Glutamatergic neuron (in vitro differentiated cells): ENCODE results near the gene STRA6. TPM values are rescaled to one million over a fixed set of nuclear protein-coding genes. Genes with fewer than 3 reads are reported as not detected.

ENCODE experiments used
- DNase-seq: peaks from one replicate; pipeline ENCODE4 v3.0.0; 2022
- H3K27ac Mint-ChIP-seq: one replicate; pipeline ENCODE4 v1.8.0; 2020; ENCODE audit warnings: mild to moderate bottlenecking, mixed read lengths, inconsistent platforms; ENCODE audit not compliant: unreplicated experiment
- H3K27me3 Mint-ChIP-seq: one replicate; pipeline ENCODE4 v1.8.0; 2020; ENCODE audit warnings: mild to moderate bottlenecking, moderate library complexity, mixed read lengths, inconsistent platforms; ENCODE audit not compliant: unreplicated experiment
- H3K36me3 Mint-ChIP-seq: one replicate; pipeline ENCODE4 v1.8.0; 2020; ENCODE audit warnings: mild to moderate bottlenecking, mixed read lengths, inconsistent platforms; ENCODE audit not compliant: unreplicated experiment
- H3K4me1 Mint-ChIP-seq: one replicate; pipeline ENCODE4 v1.8.0; 2020; ENCODE audit warnings: mild to moderate bottlenecking, low read depth, mixed read lengths, inconsistent platforms; ENCODE audit not compliant: unreplicated experiment
- H3K4me3 Mint-ChIP-seq: one replicate; pipeline ENCODE4 v1.8.0; 2020; ENCODE audit warnings: mild to moderate bottlenecking, mixed read lengths, inconsistent platforms; ENCODE audit not compliant: unreplicated experiment
- H3K9me3 Mint-ChIP-seq: one replicate; pipeline ENCODE4 v1.8.0; 2020; ENCODE audit warnings: mild to moderate bottlenecking, moderate library complexity, mixed read lengths, inconsistent platforms; ENCODE audit not compliant: unreplicated experiment
- total RNA-seq: library from RNA; stranded (reverse); fragmentation: NEBNext Ultra II Directional; extraction: Animal tissue kit (Norgen Biotek cat#: 25700); gene quantifications from one replicate; pipeline ENCODE4 v1.2.1, GENCODE V29; 2021; ENCODE audit not compliant: unreplicated experiment
- TF ChIP-seq, protein P1 (sequence below): fragments of 200-600 bp; sonication (generic); IDR thresholded peaks from one replicate; pipeline ENCODE4 v1.5.0; 2021; ENCODE audit not compliant: partially characterized antibody, unreplicated experiment

STRA6 gene
- total RNA-seq, 1 donor from 2014 or later = 8.4 TPM

DNA sequence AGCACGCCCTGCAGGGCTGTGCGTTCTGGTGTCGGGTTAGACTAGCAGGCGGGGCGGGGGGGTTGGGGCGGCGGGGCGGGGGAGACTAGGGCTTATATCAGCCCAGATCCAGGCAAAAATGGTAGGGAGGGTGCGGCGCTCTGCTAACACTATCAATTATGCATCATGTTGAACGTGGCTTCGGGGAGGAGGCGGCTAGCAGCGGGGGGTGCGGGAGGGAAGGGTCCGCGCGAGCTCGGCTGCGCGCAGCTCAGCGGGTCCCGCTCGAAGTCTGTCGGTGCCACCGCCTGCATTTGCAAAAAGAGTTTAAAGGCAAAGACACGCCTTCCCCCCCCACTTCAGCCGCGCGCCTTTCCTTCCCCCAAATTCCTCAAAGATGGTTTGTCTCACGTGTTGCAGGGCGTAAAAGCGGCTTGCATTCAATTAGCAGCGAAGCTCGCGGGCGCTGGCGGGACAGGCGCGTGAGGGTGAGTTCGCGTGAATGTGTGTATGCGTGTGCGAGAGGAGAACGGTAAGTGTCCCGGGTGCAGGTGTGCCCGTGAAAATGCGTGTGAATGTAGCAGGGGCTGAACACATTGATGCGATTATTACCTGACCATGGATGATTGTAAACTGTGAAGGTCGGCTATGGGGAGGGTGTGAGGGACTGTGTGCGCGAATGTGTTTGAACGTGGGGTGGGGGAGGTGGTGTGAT is 72.3 kb downstream of the STRA6 start, which contains the start of gene ISLR2:
TSS of gene ISLR2 (plus strand) at position 432 of the 694 bp plus-strand sequence. CDS start 2,169 bp downstream, outside the sequence.
- Mint-ChIP-seq H3K27ac (peak within 1 kb of the TSS; percentile 38), H3K27me3 (peaks cover 44% of the 10 kb centered on the region), H3K36me3 (peaks cover 4% of the 10 kb centered on the region), H3K9me3 (peaks cover 16% of the 10 kb centered on the region), H3K4me3 (peak within 1 kb of the TSS; percentile 81), H3K4me1 (peaks cover 12% of the 10 kb centered on the region)
- TF ChIP-seq, protein P1, sequence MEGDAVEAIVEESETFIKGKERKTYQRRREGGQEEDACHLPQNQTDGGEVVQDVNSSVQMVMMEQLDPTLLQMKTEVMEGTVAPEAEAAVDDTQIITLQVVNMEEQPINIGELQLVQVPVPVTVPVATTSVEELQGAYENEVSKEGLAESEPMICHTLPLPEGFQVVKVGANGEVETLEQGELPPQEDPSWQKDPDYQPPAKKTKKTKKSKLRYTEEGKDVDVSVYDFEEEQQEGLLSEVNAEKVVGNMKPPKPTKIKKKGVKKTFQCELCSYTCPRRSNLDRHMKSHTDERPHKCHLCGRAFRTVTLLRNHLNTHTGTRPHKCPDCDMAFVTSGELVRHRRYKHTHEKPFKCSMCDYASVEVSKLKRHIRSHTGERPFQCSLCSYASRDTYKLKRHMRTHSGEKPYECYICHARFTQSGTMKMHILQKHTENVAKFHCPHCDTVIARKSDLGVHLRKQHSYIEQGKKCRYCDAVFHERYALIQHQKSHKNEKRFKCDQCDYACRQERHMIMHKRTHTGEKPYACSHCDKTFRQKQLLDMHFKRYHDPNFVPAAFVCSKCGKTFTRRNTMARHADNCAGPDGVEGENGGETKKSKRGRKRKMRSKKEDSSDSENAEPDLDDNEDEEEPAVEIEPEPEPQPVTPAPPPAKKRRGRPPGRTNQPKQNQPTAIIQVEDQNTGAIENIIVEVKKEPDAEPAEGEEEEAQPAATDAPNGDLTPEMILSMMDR = no peak
- peak; percentile 60 for DNase-seq

DNA sequence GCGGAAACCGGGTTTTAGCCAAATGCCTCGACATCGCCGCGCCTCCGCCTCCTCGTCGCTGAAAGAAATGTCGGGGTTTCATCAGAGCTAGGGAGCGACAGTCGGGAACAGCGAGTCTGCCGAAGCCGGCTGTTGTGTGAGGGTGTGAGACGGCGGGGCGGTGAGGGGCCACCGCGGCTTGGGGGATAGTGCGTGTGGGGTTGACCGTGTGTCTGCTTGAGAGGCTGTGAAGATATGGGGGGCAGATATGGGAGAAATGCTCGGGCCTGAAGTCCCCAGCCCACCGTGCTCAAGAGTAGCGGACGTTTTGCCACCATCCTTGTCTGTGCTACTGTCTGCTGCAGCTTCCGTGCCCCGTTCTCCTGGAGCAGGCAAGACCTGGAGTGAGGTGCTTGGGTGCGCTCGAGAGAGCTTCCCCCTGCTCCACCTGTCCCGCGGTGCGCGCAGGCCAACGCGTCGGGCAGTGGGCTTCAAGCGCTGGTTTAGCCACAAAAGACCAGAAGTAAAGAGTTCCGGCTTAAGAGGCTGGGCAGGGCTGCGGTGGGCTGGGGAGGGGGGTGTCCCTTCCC is 72.9 kb downstream of the STRA6 start:
- H3K4me1 Mint-ChIP-seq = peaks cover 9% of the 10 kb centered on the region
- peaks cover 40% of the 10 kb centered on the region for H3K27me3 Mint-ChIP-seq
- peak overlapping the region; percentile 15 for H3K27ac Mint-ChIP-seq

More for the DNA sequence above, 72.9 kb downstream of the STRA6 start:
- peak; percentile 38 for DNase-seq
- H3K4me3 Mint-ChIP-seq = peak overlapping the region; percentile 79
- TF ChIP-seq, protein P1 = no peak
- peaks cover 12% of the 10 kb centered on the region for H3K9me3 Mint-ChIP-seq
- H3K36me3 Mint-ChIP-seq = peaks cover 4% of the 10 kb centered on the region

Other genes with a start within 250 kb of the STRA6 start
- 19.5 TPM for gene STOML1, start 210.5 kb downstream of the STRA6 start, total RNA-seq
- gene PML, start 208.1 kb downstream of the STRA6 start, total RNA-seq = 27.6 TPM
- gene GOLGA6A, start 120.2 kb downstream of the STRA6 start, total RNA-seq = 0.83 TPM
- gene ISLR2, start 72.2 kb downstream of the STRA6 start, total RNA-seq = 21.1 TPM
- gene ISLR, start 29.1 kb downstream of the STRA6 start, total RNA-seq = 1.2 TPM
- gene CCDC33, start 33.5 kb upstream of the STRA6 start, total RNA-seq = 0.49 TPM
- not detected for gene CYP11A1, start 164.9 kb upstream of the STRA6 start, total RNA-seq
- gene SEMA7A, start 231.2 kb upstream of the STRA6 start, total RNA-seq = 16.2 TPM